Type B pancreatic cell (in vitro differentiated cells): Measurements from ENCODE around the gene CLEC10A. TPM values are rescaled to one million over a fixed set of nuclear protein-coding genes. Genes with fewer than 3 reads are reported as not detected.
A peak's percentile ranks its signal among the peaks of the same experiment; 100 is the strongest.
"Not testable (repeated sequence)": the region's sequence is repeated elsewhere in the genome, so short reads cannot be mapped to it uniquely, and the experiment has no call there.

ENCODE experiments used
- DNase-seq: peaks from one replicate; pipeline ENCODE4 v3.0.0; 2021; ENCODE audit warnings: mixed read lengths; ENCODE audit not compliant: unreplicated experiment; ENCODE audit errors: extremely low spot score
- H3K27ac Mint-ChIP-seq: 2 replicates; pipeline ENCODE4 v1.8.0; 2021; ENCODE audit warnings: mild to moderate bottlenecking, mixed read lengths
- H3K27me3 Mint-ChIP-seq: 2 replicates; pipeline ENCODE4 v1.8.0; 2021; ENCODE audit warnings: mixed read lengths
- H3K36me3 Mint-ChIP-seq: 2 replicates; pipeline ENCODE4 v1.8.0; 2021; ENCODE audit warnings: mixed read lengths
- H3K4me1 Mint-ChIP-seq: one replicate; pipeline ENCODE4 v1.8.0; 2021; ENCODE audit warnings: mixed read lengths; ENCODE audit not compliant: unreplicated experiment
- H3K4me3 Mint-ChIP-seq: 2 replicates; pipeline ENCODE4 v1.8.0; 2021; ENCODE audit warnings: mild to moderate bottlenecking, mixed read lengths
- H3K9me3 Mint-ChIP-seq: 2 replicates; pipeline ENCODE4 v1.8.0; 2021; ENCODE audit warnings: mixed read lengths
- CTCF ChIP-seq: fragments of 200-600 bp; sonication (generic); conservative IDR thresholded peaks from 2 replicates; pipeline ENCODE4 v1.5.0; 2021; ENCODE audit warnings: antibody characterized with exemption, mild to moderate bottlenecking
- total RNA-seq: library from RNA; stranded (reverse); gene quantifications from 2 replicates; pipeline ENCODE4 v1.2.1, GENCODE V29; 2021; ENCODE audit warnings: low replicate concordance

CLEC10A gene
- total RNA-seq, 1 donor from 2014 or later = not detected

DNA sequence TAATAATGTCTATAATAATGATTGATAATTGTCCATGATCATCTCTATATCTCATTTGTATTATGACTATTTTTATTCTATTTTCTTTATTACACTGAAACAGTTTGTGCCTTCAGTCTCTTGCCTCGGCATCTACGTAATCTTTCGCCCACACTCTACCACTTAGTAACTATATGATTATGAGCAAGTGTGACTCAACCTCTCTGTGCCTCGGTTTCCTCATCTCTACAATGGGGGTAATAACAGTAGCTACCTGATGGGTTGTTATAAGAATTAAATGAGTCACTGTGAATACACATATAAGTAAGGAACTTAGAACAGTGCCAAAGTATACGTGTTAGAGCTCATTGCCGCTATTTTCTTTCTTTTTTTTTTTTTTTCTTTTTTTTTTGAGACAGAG lies 32.5 kb downstream of the CLEC10A start:
- Mint-ChIP-seq H3K36me3 (no peaks in the 10 kb centered on the region), H3K4me1 (peaks cover 15% of the 10 kb centered on the region), H3K4me3 (peak overlapping the region; percentile 58), H3K9me3 (no peaks in the 10 kb centered on the region), H3K27me3 (peaks cover 45% of the 10 kb centered on the region), H3K27ac (peak overlapping the region; percentile 97)
- TF ChIP-seq CTCF = no peak
- no peak for DNase-seq

GRCh38 chr17:7046725-7047397 lies 33.2 kb downstream of the CLEC10A start:
- Mint-ChIP-seq H3K4me1 (peaks cover 15% of the 10 kb centered on the region), H3K27me3 (peaks cover 49% of the 10 kb centered on the region), H3K27ac (peak overlapping the region; percentile 97), H3K4me3 (peak overlapping the region; percentile 80)
- not testable (repeated sequence) for H3K9me3 Mint-ChIP-seq, DNase-seq, H3K36me3 Mint-ChIP-seq

DNA sequence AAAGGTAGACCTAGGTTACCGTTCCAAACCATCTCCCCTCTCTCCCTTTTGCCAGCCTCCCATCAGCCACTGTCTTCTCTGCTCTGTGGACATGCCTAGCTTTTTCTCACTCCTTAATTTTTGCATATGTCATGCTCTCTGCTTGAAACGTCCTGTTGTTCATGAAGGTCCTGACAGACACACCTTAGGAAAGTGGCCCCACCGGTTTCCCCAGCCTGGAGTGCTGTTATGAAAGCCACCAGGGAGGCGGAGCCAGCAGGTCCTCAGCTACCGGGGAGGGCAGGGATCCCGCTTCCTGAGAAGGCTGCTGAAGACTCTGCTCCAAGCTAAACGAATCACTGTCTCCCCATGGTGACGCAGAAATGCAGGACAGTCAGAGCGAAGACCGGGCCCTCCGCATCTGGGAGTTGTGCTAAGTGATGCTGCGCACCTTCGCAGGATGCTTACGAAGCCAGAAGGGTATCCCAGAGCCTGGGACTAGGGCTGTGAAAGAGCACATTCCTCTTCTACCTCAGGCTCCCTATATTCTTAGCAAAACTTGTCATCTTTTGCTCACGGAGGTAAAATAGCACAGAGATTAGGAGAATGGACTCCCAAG lies 33.8 kb downstream of the CLEC10A start:
- peaks cover 15% of the 10 kb centered on the region for H3K4me1 Mint-ChIP-seq
- H3K4me3 Mint-ChIP-seq = peak overlapping the region; percentile 80
- H3K27ac Mint-ChIP-seq = peak overlapping the region; percentile 97
- no peaks in the 10 kb centered on the region for H3K9me3 Mint-ChIP-seq
- peak; percentile 83 for DNase-seq
- peak; percentile 36 for TF ChIP-seq CTCF
- peaks cover 55% of the 10 kb centered on the region for H3K27me3 Mint-ChIP-seq
- H3K36me3 Mint-ChIP-seq = no peaks in the 10 kb centered on the region

DNA sequence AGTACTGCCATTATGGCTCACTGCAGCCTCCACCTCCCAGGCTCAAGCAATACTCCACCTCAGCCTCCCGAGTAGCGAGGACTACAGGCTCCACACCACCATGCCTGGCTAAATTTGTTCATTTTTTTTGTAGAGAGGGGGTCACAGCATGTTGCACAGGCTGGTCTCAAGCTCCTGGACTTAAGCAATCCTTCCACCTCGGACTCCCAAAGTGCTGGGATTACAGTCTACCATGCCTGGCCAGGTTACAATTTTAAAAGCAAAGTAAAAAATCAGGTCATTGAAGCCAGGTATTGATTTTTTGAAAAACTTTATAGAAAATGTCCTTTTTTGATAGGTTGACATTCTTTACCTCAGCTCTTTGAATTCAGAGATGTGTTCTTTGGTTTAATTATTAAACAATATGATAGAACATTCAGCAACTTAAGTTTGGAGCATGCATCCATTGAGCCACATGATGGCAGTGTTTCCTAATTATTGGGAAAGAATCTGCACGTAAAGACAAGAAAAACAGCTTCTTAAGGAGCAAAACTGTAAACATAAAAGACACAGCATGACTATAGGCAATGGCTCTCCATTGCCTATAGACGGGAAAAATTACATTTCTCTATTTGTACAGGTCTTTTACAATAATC lies 34.4 kb downstream of the CLEC10A start:
- H3K4me1 Mint-ChIP-seq = peaks cover 15% of the 10 kb centered on the region
- H3K27ac Mint-ChIP-seq = peak overlapping the region; percentile 97
- no peaks in the 10 kb centered on the region for H3K36me3 Mint-ChIP-seq
- no peaks in the 10 kb centered on the region for H3K9me3 Mint-ChIP-seq
- TF ChIP-seq CTCF = peak; percentile 96
- no peak for DNase-seq
- H3K27me3 Mint-ChIP-seq = peaks cover 53% of the 10 kb centered on the region
- peak overlapping the region; percentile 80 for H3K4me3 Mint-ChIP-seq

- H3K4me1 Mint-ChIP-seq = peaks cover 19% of the 10 kb centered on the region
- H3K4me3 Mint-ChIP-seq = peak within 1 kb of the TSS; percentile 80
- H3K27ac Mint-ChIP-seq = peak within 1 kb of the TSS; percentile 97
- no peaks in the 10 kb centered on the region for H3K36me3 Mint-ChIP-seq
- H3K27me3 Mint-ChIP-seq = peaks cover 48% of the 10 kb centered on the region
- TF ChIP-seq CTCF = no peak
- H3K9me3 Mint-ChIP-seq = no peaks in the 10 kb centered on the region
- DNase-seq = no peak
These were observed 36.4 kb downstream of the CLEC10A start, which contains the start of gene SLC16A11 for GRCh38 chr17:7043497-7044198. TSS of gene SLC16A11 (minus strand) at chr17:7044092. CDS start at chr17:7043513, 579 bp downstream.
